Measurements from ENCODE around the gene RUNX1. TPM values are rescaled to one million over a fixed set of nuclear protein-coding genes. Genes with fewer than 3 reads are reported as not detected.

Gene RUNX1
- total RNA-seq, 1 donor from 2014 or later = 0.47 TPM

GRCh38 chr21:34909492-34910292, 139.4 kb downstream of the RUNX1 start:
- Mint-ChIP-seq H3K27ac (ENCODE audit: unreplicated experiment) (no peak overlapping the region), H3K27me3 (ENCODE audit: unreplicated experiment) (peaks cover 2% of the 10 kb centered on the region)
- no peak for TF ChIP-seq CTCF (IDR thresholded peaks at IDR 0.05; ENCODE audit: partially characterized antibody, unreplicated experiment)

GRCh38 chr21:34908419-34909055, 140.6 kb downstream of the RUNX1 start:
- no peak for TF ChIP-seq CTCF (IDR thresholded peaks at IDR 0.05; ENCODE audit: partially characterized antibody, unreplicated experiment)
- no peak overlapping the region for H3K27ac Mint-ChIP-seq (ENCODE audit: unreplicated experiment)
- peaks cover 4% of the 10 kb centered on the region for H3K36me3 Mint-ChIP-seq (ENCODE audit: unreplicated experiment)
- peaks cover 2% of the 10 kb centered on the region for H3K27me3 Mint-ChIP-seq (ENCODE audit: unreplicated experiment)
- H3K4me1 Mint-ChIP-seq (ENCODE audit: low read depth, unreplicated experiment) = peaks cover 2% of the 10 kb centered on the region
- H3K4me3 Mint-ChIP-seq (ENCODE audit: unreplicated experiment) = no peak overlapping the region
- no peaks in the 10 kb centered on the region for H3K9me3 Mint-ChIP-seq (ENCODE audit: unreplicated experiment)
- no peak for DNase-seq

More at GRCh38 chr21:34909492-34910292, 139.4 kb downstream of the RUNX1 start:
- no peak for DNase-seq
- H3K36me3 Mint-ChIP-seq (ENCODE audit: unreplicated experiment) = peaks cover 4% of the 10 kb centered on the region
- H3K9me3 Mint-ChIP-seq (ENCODE audit: unreplicated experiment) = no peaks in the 10 kb centered on the region
- H3K4me3 Mint-ChIP-seq (ENCODE audit: unreplicated experiment) = no peak overlapping the region
- peaks cover 6% of the 10 kb centered on the region for H3K4me1 Mint-ChIP-seq (ENCODE audit: low read depth, unreplicated experiment)

GRCh38 chr21:34907461-34908418, 141.4 kb downstream of the RUNX1 start:
- Mint-ChIP-seq H3K36me3 (ENCODE audit: unreplicated experiment) (peaks cover 4% of the 10 kb centered on the region), H3K4me1 (ENCODE audit: low read depth, unreplicated experiment) (no peaks in the 10 kb centered on the region), H3K27me3 (ENCODE audit: unreplicated experiment) (peaks cover 2% of the 10 kb centered on the region), H3K27ac (ENCODE audit: unreplicated experiment) (no peak overlapping the region), H3K4me3 (ENCODE audit: unreplicated experiment) (no peak overlapping the region), H3K9me3 (ENCODE audit: unreplicated experiment) (no peaks in the 10 kb centered on the region)
- no peak for DNase-seq
- no peak for TF ChIP-seq CTCF (IDR thresholded peaks at IDR 0.05; ENCODE audit: partially characterized antibody, unreplicated experiment)

- H3K9me3 Mint-ChIP-seq (ENCODE audit: unreplicated experiment) = no peaks in the 10 kb centered on the region
- no peak for DNase-seq
- H3K36me3 Mint-ChIP-seq (ENCODE audit: unreplicated experiment) = no peaks in the 10 kb centered on the region
- no peak overlapping the region for H3K4me3 Mint-ChIP-seq (ENCODE audit: unreplicated experiment)
- no peaks in the 10 kb centered on the region for H3K4me1 Mint-ChIP-seq (ENCODE audit: low read depth, unreplicated experiment)
- H3K27ac Mint-ChIP-seq (ENCODE audit: unreplicated experiment) = no peak overlapping the region
- TF ChIP-seq CTCF (IDR thresholded peaks at IDR 0.05; ENCODE audit: partially characterized antibody, unreplicated experiment) = no peak
- H3K27me3 Mint-ChIP-seq (ENCODE audit: unreplicated experiment) = peaks cover 2% of the 10 kb centered on the region
These were observed 142.7 kb downstream of the RUNX1 start for GRCh38 chr21:34906401-34906800.

Data from glutamatergic neuron (in vitro differentiated cells).